H1 (cell line): Measurements from ENCODE around the gene FRMPD4. TPM values are rescaled to one million over a fixed set of nuclear protein-coding genes. Genes with fewer than 3 reads are reported as not detected.

Experiments used
- CTCF ChIA-PET: fragments of 300-600 bp; sonication (Branson Sonifier 250); formaldehyde crosslinking; loops from one replicate; lab custom pipeline; 2021; ENCODE audit not compliant: partially characterized antibody; lab: Charles Lee
- POLR2A ChIA-PET: fragments of 300-600 bp; sonication (Branson Sonifier 250); formaldehyde crosslinking; loops from one replicate; lab custom pipeline; 2021; ENCODE audit warnings: inconsistent platforms; ENCODE audit not compliant: partially characterized antibody; lab: Charles Lee
- DNase-seq, 2 experiments: peaks; one replicate each; pipeline versions ENCODE4 v3.0.0 to v3.0.0-alpha.2; 2010 to 2022; ENCODE audit warnings: low spot score in 2 of 2, low read depth in 1 of 2, mixed read lengths in 1 of 2
- FAIRE-seq: peaks from 2 replicates; lab custom pipeline; 2011; peaks lifted over from hg19 to GRCh38; lab: Jason Lieb, UNC
- H2AFZ ChIP-seq: 2 replicates; pipeline ENCODE4 v1.8.1; 2012; ENCODE audit warnings: low read length, inconsistent platforms
- H2AK5ac ChIP-seq: 2 replicates; pipeline ENCODE4 v1.6.1; 2013; ENCODE audit warnings: low read depth, low read length
- H2BK120ac ChIP-seq: replicated peaks from 2 replicates; pipeline ENCODE3; 2013; ENCODE audit warnings: low read depth, low read length, inconsistent platforms
- H2BK12ac ChIP-seq: 2 replicates; pipeline ENCODE4 v1.6.1; 2013; ENCODE audit warnings: low read depth, low read length
- H2BK15ac ChIP-seq: 2 replicates; pipeline ENCODE4 v1.6.1; 2013; ENCODE audit warnings: low read length
- H2BK20ac ChIP-seq: 2 replicates; pipeline ENCODE4 v1.6.1; 2013; ENCODE audit warnings: low read length
- H2BK5ac ChIP-seq: 2 replicates; pipeline ENCODE4 v1.6.1; 2013; ENCODE audit warnings: low read depth, low read length
- H3K14ac ChIP-seq: 2 replicates; pipeline ENCODE4 v1.6.1; 2013; ENCODE audit warnings: inconsistent platforms; ENCODE audit not compliant: insufficient read length
- H3K18ac ChIP-seq: 2 replicates; pipeline ENCODE4 v1.6.1; 2013; ENCODE audit warnings: low read length; ENCODE audit errors: extremely low read depth
- H3K23ac ChIP-seq: 2 replicates; pipeline ENCODE4 v1.6.1; 2013; ENCODE audit warnings: inconsistent platforms; ENCODE audit not compliant: insufficient read length
- H3K23me2 ChIP-seq: 2 replicates; pipeline ENCODE4 v1.6.1; 2013; ENCODE audit warnings: low read depth, low read length
- H3K27ac ChIP-seq: 2 replicates; pipeline ENCODE4 v1.6.1; 2011; ENCODE audit warnings: low read depth, low read length, inconsistent platforms
- H3K27me3 ChIP-seq, 4 experiments: replicated peaks in 1 of 4; 1 replicate in 1 of 4; 2 replicates in 3 of 4; pipeline versions ENCODE4 v1.6.1 to v1.8.1; 2011 to 2013; ENCODE audit warnings: low read length in 3 of 4, mild to moderate bottlenecking in 3 of 4, inconsistent platforms in 2 of 4, mixed read lengths in 2 of 4, moderate library complexity in 1 of 4; ENCODE audit not compliant: control insufficient read depth in 3 of 4, insufficient read depth in 3 of 4; ENCODE audit errors: extremely low read depth in 1 of 4
- H3K36me3 ChIP-seq, 4 experiments: 2 replicates each; pipeline versions ENCODE4 v1.6.1 to v1.8.1; 2011 to 2013; ENCODE audit warnings: mild to moderate bottlenecking in 4 of 4, low read length in 3 of 4, moderate library complexity in 2 of 4, control low read depth in 1 of 4, inconsistent platforms in 1 of 4; ENCODE audit not compliant: insufficient read depth in 4 of 4, control insufficient read depth in 2 of 4
- H3K4ac ChIP-seq: replicated peaks from 2 replicates; pipeline ENCODE3; 2013; ENCODE audit warnings: low read length, low read depth, mixed read lengths, inconsistent platforms; ENCODE audit not compliant: insufficient read length
- H3K4me1 ChIP-seq, 4 experiments: replicated peaks in 1 of 4; 1 replicate in 1 of 4; 2 replicates in 3 of 4; pipeline versions ENCODE4 v1.6.1 to v1.8.1; 2011 to 2013; ENCODE audit warnings: low read length in 3 of 4, inconsistent platforms in 2 of 4, mixed read lengths in 1 of 4; ENCODE audit not compliant: insufficient read depth in 4 of 4, control insufficient read depth in 3 of 4
- H3K4me2 ChIP-seq, 2 experiments: 2 replicates each; pipeline versions ENCODE4 v1.6.1 to v1.8.1; 2011 to 2013; ENCODE audit warnings: low read depth in 2 of 2, low read length in 2 of 2, control low read depth in 1 of 2, inconsistent platforms in 1 of 2, mild to moderate bottlenecking in 1 of 2; ENCODE audit not compliant: insufficient read depth in 1 of 2
- H3K4me3 ChIP-seq, 4 experiments: fragments of 200-600, 300-600 bp in 1 of 4; sonication (generic), shearing (Covaris generic), sonication (Bioruptor Twin) in 1 of 4; 2 replicates each; pipeline versions ENCODE4 v1.5.1 to v1.8.1; 2011 to 2016; ENCODE audit warnings: low read length in 4 of 4, low read depth in 3 of 4, control low read depth in 2 of 4, inconsistent platforms in 2 of 4, mild to moderate bottlenecking in 2 of 4, mixed read lengths in 1 of 4, moderate library complexity in 1 of 4; ENCODE audit not compliant: insufficient read depth in 2 of 4; ENCODE audit errors: extremely low read depth in 1 of 4
- H3K56ac ChIP-seq: replicated peaks from 2 replicates; pipeline ENCODE3; 2013; ENCODE audit warnings: low read depth, mild to moderate bottlenecking, mixed read lengths, low read length, inconsistent platforms; ENCODE audit not compliant: insufficient read length
- H3K79me1 ChIP-seq: 2 replicates; pipeline ENCODE4 v1.6.1; 2013; ENCODE audit warnings: low read depth, low read length, control low read depth
- H3K79me2 ChIP-seq, 2 experiments: 2 replicates each; pipeline versions ENCODE4 v1.6.1 to v1.8.1; 2012 to 2013; ENCODE audit warnings: low read length in 2 of 2, mild to moderate bottlenecking in 2 of 2, inconsistent platforms in 1 of 2; ENCODE audit not compliant: insufficient read depth in 2 of 2, control insufficient read depth in 1 of 2
- H3K9ac ChIP-seq, 4 experiments: replicated peaks in 1 of 4; 1 replicate in 1 of 4; 2 replicates in 3 of 4; pipeline versions ENCODE4 v1.6.1 to v1.8.1; 2011 to 2013; ENCODE audit warnings: low read depth in 3 of 4, low read length in 3 of 4, control low read depth in 2 of 4, mild to moderate bottlenecking in 2 of 4, moderate library complexity in 2 of 4, inconsistent platforms in 1 of 4; ENCODE audit errors: extremely low read depth in 1 of 4
- H3K9me3 ChIP-seq, 2 experiments: 2 replicates each; pipeline versions ENCODE4 v1.6.1 to v1.8.1; 2012 to 2013; ENCODE audit warnings: mild to moderate bottlenecking in 2 of 2, moderate library complexity in 2 of 2, control low read depth in 1 of 2, inconsistent platforms in 1 of 2, low read depth in 1 of 2, low read length in 1 of 2, mixed read lengths in 1 of 2; ENCODE audit not compliant: insufficient read depth in 2 of 2
- H4K20me1 ChIP-seq, 2 experiments: replicated peaks in 1 of 2; 2 replicates each; pipeline versions ENCODE3 to v1.8.1; 2011 to 2013; ENCODE audit warnings: inconsistent platforms in 2 of 2, low read length in 2 of 2, mild to moderate bottlenecking in 1 of 2; ENCODE audit not compliant: insufficient read depth in 2 of 2, control insufficient read depth in 1 of 2
- H4K5ac ChIP-seq: 2 replicates; pipeline ENCODE4 v1.6.1; 2013; ENCODE audit warnings: low read length, low read depth, mixed read lengths, inconsistent platforms; ENCODE audit not compliant: insufficient read length
- H4K8ac ChIP-seq: 2 replicates; pipeline ENCODE4 v1.8.0; 2013; ENCODE audit warnings: mild to moderate bottlenecking, moderate library complexity, low read length, inconsistent platforms; ENCODE audit not compliant: insufficient read depth; ENCODE audit errors: extremely low read depth
- H4K91ac ChIP-seq: replicated peaks from 2 replicates; pipeline ENCODE3; 2013; ENCODE audit warnings: low read length, mixed read lengths, inconsistent platforms; ENCODE audit not compliant: insufficient read length
- BACH1 ChIP-seq: IDR thresholded peaks from 2 replicates; pipeline ENCODE4 v1.6.1; 2012; ENCODE audit warnings: low read length, improper control_type of control experiment
- CTCF ChIP-seq, 3 experiments: IDR thresholded peaks; 1 replicate in 2 of 3; 2 replicates in 1 of 3; pipeline versions ENCODE4 v1.5.1 to v1.6.1; 2011; ENCODE audit warnings: low read length in 3 of 3, mild to moderate bottlenecking in 3 of 3, inconsistent platforms in 2 of 3, low read depth in 1 of 3, moderate library complexity in 1 of 3; ENCODE audit not compliant: insufficient read depth in 1 of 3; ENCODE audit errors: control extremely low read depth in 1 of 3
- GABPA ChIP-seq: IDR thresholded peaks from 2 replicates; pipeline ENCODE4 v1.6.1; 2011; ENCODE audit warnings: mild to moderate bottlenecking, low read length, moderate library complexity, borderline replicate concordance; ENCODE audit not compliant: insufficient read depth
- GTF2F1 ChIP-seq: IDR thresholded peaks from 2 replicates; pipeline ENCODE4 v1.6.1; 2012; ENCODE audit warnings: low read depth, low read length, improper control_type of control experiment, borderline replicate concordance
- POU5F1 ChIP-seq: IDR thresholded peaks from 2 replicates; pipeline ENCODE4 v1.6.1; 2011; ENCODE audit warnings: low read depth, mild to moderate bottlenecking, low read length, moderate library complexity
- RBBP5 ChIP-seq: IDR thresholded peaks from 2 replicates; pipeline ENCODE4 v1.7.1; 2012; ENCODE audit warnings: low read depth, mild to moderate bottlenecking, inconsistent platforms, low read length, moderate library complexity, borderline replicate concordance
- TAF1 ChIP-seq: IDR thresholded peaks from 2 replicates; pipeline ENCODE4 v1.6.1; 2011; ENCODE audit warnings: mild to moderate bottlenecking, low read depth, low read length
- TBP ChIP-seq: IDR thresholded peaks from 2 replicates; pipeline ENCODE4 v1.6.1; 2011; ENCODE audit warnings: low read depth, low read length, improper control_type of control experiment
- TEAD4 ChIP-seq: IDR thresholded peaks from 2 replicates; pipeline ENCODE4 v1.6.1; 2012; ENCODE audit warnings: low read depth, low read length, inconsistent platforms, mixed read lengths
- ZNF274 ChIP-seq: IDR thresholded peaks from 2 replicates; pipeline ENCODE4 v1.7.0; 2012; ENCODE audit warnings: low read length, borderline replicate concordance; ENCODE audit errors: extremely low read depth
- WGBS, 2 experiments: shearing (Covaris generic) in 1 of 2; methylation state at CpG; one replicate each; pipeline versions ENCODE4 v1.1.6 to v1.1.7; 2013 to 2015; ENCODE audit warnings: low lambda C conversion rate in 2 of 2, mixed read lengths in 2 of 2, inconsistent platforms in 1 of 2, low coverage in 1 of 2, missing lambda C conversion rate in 1 of 2; ENCODE audit not compliant: insufficient replicate concordance in 2 of 2, insufficient coverage in 1 of 2, insufficient read length in 1 of 2; ENCODE audit errors: extremely low coverage in 1 of 2, missing lambda C conversion rate in 1 of 2; 5-methylcytosine and 5-hydroxymethylcytosine counted together
- polyA plus RNA-seq, 7 experiments: library from polyadenylated mRNA; depleted of rRNA in 3 of 7; stranded (reverse) in 5 of 7; unstranded in 2 of 7; fragments of >200 nt in 5 of 7; fragments of 200-250 nt in 2 of 7; gene quantifications; 1 replicate in 5 of 7; 2 replicates in 1 of 7; 4 replicates in 1 of 7; pipeline versions ENCODE4 v1.2.1 to v1.2.3, GENCODE V29; 2011 to 2013; ENCODE audit warnings: missing spikeins in 2 of 7, mixed read lengths in 2 of 7
- total RNA-seq: library from RNA; stranded (reverse); fragmentation: NEBNext Ultra II Directional; extraction: Animal tissue kit (Norgen Biotek cat#: 25700); gene quantifications from 2 replicates; pipeline ENCODE4 v1.2.1, GENCODE V29; 2021
- TF ChIP-seq, protein P1 (sequence below): IDR thresholded peaks from 2 replicates; pipeline ENCODE4 v1.6.1; 2012; ENCODE audit warnings: inconsistent platforms

FRMPD4 gene
- total and polyA plus RNA-seq, 2 of the 8 experiments (the other 6 are each of a cell fraction or from before 2014, with no cell fraction given): 0.02 to 0.37 TPM

DNA sequence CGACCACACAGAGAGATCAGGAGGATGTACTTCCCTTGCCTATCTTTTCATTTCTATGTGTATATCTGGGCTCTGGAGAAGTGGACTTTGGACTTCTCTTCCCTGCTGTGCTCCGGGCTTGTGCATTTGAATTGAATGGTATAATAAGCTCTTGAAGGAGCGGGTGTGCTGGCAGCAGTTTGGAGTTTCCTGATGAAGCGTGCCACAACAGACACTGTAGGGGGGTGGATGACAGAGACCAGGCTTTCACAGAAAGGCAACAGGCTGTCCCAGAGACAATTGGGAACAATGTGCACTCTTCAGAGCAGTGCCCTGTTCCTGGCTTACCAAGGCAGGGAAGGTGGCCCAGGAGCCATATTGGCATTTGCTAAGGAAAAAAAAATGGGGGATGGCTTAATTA lies 170.1 kb downstream of the FRMPD4 start:
- Histone ChIP-seq H3K27ac (no peak overlapping the region), H4K5ac (no peak overlapping the region), H2BK20ac (no peak overlapping the region), H2BK5ac (no peak overlapping the region), H2AK5ac (no peak overlapping the region), H3K56ac (no peak overlapping the region), H4K91ac (no peak overlapping the region), H3K9me3 (no peaks in the 10 kb centered on the region), H3K27me3 (no peaks in the 10 kb centered on the region), H3K18ac (no peak overlapping the region), H2BK120ac (no peak overlapping the region), H2AFZ (no peak overlapping the region), H2BK12ac (no peak overlapping the region), H3K4me3 (no peak overlapping the region), H3K9ac (no peak overlapping the region), H3K4me2 (no peak overlapping the region), H4K8ac (no peak overlapping the region), H3K23me2 (no peaks in the 10 kb centered on the region), H3K36me3 (no peaks in the 10 kb centered on the region)
- FAIRE-seq (no peak), DNase-seq (no peak)
- POLR2A ChIA-PET: interaction anchor here (0.9 kb wide), 1 partner anchor 37 kb away, joined by 3 read pairs; no protein-coding TSS in a partner anchor
- CTCF ChIA-PET: no interaction called here
- 96% methylated on average over 4 of the region's 4 CpGs; no CpG with 5 or more reads in 1 of the 2 experiments for WGBS, 2 experiments
- no peak for TF ChIP-seq RBBP5
- TF ChIP-seq GABPA: no peak
- TF ChIP-seq GTF2F1: no peak
- TF ChIP-seq ZNF274: no peak
- TF ChIP-seq POU5F1: no peak
- TF ChIP-seq, protein P1, sequence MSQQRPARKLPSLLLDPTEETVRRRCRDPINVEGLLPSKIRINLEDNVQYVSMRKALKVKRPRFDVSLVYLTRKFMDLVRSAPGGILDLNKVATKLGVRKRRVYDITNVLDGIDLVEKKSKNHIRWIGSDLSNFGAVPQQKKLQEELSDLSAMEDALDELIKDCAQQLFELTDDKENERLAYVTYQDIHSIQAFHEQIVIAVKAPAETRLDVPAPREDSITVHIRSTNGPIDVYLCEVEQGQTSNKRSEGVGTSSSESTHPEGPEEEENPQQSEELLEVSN: no peak
- no peak for TF ChIP-seq CTCF (IDR thresholded peaks at IDR 0.05; ENCODE audit: control extremely low read depth in 1 of 3, insufficient read depth in 1 of 3, low read depth in 1 of 3, low read length in 3 of 3)
- TF ChIP-seq TEAD4: no peak
- TF ChIP-seq BACH1: no peak
- TF ChIP-seq TBP: no peak
- no peak for TF ChIP-seq TAF1
- TF ChIP-seq, all 59 proteins: peak for 0
- no peak overlapping the region for H3K14ac ChIP-seq
- H3K4ac ChIP-seq: no peak overlapping the region
- no peaks in the 10 kb centered on the region for H3K79me1 ChIP-seq
- no peak overlapping the region for H2BK15ac ChIP-seq
- H3K23ac ChIP-seq: no peak overlapping the region
- H3K4me1 ChIP-seq: peaks cover 0 to 5% (median 0%) of the 10 kb centered on the region in 4 experiments; a peak in 1 of 7 replicates
- no peaks in the 10 kb centered on the region for H3K79me2 ChIP-seq
- H4K20me1 ChIP-seq: no peaks in the 10 kb centered on the region
